ENCODE data around the gene IL18RAP.

The IL18RAP gene

GRCh38 chr2:102424754-102425153 lies 1.8 kb downstream of the IL18RAP start:
- peak; percentile 11 to 29 for DNase-seq

- DNase-seq: no peak
These were observed 2.6 kb downstream of the IL18RAP start for GRCh38 chr2:102425441-102426132.

DNA sequence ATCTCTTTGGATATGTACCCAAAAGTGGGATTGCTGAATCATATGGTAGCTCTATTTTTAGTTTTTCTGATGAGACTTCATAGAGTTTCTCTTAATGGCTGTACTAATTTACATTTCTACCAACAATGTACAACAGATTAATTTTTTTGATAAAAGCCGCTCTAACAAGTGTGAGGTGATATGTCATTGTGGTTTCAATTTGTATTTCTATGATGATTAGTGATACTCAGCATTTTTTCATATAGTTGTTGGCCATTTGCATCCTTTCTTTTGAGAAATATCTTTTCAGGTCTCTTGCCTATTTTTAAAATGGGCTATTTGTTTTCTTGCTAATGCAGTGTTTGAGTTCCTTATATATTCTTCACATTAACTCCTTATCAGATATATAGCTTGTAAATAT lies 4.3 kb downstream of the IL18RAP start:
- DNase-seq: no peak

DNA sequence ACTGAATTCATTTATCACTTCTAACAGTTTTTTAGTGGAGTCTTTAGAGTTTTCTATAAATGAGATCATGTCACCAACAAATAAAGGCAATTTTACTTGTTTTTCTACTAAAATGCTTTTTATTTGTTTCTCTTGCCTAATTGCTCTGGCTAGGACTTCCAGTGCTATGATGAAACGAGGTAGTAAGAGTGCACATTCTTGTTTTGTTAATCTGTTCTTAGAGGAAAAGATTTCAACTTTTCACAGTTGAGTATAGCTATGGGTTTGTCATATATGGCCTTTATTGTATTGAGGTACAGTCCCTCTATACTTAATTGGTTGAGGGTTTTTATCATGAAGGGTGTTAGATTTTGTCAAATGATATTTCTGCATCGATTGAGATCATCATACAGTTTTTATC lies 5.6 kb downstream of the IL18RAP start:
- no peak for DNase-seq

GRCh38 chr2:102432386-102432785 lies 9.4 kb downstream of the IL18RAP start:
- DNase-seq: no peak

GRCh38 chr2:102433973-102434654 lies 11.2 kb downstream of the IL18RAP start:
- no peak for DNase-seq

- DNase-seq: no peak
These were observed 11.9 kb downstream of the IL18RAP start for GRCh38 chr2:102434655-102435381.

GRCh38 chr2:102435741-102436140 lies 12.8 kb downstream of the IL18RAP start:
- DNase-seq: no peak

- peak; percentile 9 to 21 for DNase-seq
These were observed 13.4 kb downstream of the IL18RAP start for GRCh38 chr2:102436323-102436722.

DNA sequence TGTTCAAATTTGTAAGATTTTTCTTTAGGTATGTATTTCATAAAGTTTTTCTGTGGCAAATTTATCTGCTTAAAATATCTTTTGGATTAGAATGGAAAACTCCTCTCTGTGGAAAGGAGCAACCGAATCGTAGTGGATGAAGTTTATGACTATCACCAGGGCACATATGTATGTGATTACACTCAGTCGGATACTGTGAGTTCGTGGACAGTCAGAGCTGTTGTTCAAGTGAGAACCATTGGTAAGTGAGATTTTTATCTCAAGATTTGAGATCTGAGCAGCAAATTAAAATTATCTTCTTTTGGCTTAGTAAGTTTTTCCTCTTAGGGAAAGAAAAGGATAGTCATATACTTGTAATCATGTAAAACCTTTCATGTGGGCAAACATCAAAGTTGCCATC lies 14.2 kb downstream of the IL18RAP start:
- DNase-seq: no peak

- no peak for DNase-seq
These were observed 15.2 kb downstream of the IL18RAP start for GRCh38 chr2:102438111-102438510.

- no peak for DNase-seq
These were observed 15.6 kb downstream of the IL18RAP start for GRCh38 chr2:102438578-102438977.

- no peak for DNase-seq
These were observed 16.2 kb downstream of the IL18RAP start for GRCh38 chr2:102439065-102439695.

DNA sequence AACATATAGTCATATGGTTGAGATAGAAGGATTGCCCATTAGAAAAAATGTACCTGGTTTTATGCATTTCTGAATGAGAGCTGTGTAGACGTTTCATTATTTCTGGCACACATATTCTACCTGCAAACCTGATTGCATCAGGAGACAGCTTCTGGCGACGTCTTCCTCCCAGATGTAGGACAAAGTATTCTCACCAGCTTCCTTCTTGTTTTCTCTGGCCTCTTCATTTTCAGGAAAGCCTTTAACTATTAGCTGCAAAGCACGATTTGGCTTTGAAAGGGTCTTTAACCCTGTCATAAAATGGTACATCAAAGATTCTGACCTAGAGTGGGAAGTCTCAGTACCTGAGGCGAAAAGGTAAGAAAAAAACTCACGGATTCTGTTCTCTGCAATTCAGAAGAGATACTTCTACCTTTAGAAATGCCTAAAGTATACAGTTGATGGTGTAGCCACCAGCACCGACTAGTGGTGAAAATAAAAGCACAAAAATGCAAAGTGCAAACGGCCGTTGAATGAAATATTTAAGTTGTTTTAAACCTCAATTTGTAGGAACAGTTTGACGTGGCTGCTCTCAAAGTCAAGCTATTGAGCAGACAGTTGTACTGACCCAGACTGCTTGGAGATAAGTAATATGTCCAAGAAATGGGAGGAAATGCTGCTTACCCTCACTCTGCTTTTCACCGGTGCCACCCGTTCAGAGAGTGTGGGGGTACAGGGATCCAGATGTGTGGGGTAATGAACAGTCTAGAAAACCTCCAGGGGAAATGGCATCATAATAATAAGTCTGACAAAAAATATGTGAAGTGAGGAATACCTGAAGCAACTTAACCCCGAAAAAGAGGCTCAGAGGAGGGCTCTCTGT lies 20.2 kb downstream of the IL18RAP start:
- peak; percentile 60 to 62 for DNase-seq

GRCh38 chr2:102444233-102444632 lies 21.3 kb downstream of the IL18RAP start:
- no peak for DNase-seq

- no peak for DNase-seq
These were observed 24.0 kb downstream of the IL18RAP start for GRCh38 chr2:102446936-102447335.

DNA sequence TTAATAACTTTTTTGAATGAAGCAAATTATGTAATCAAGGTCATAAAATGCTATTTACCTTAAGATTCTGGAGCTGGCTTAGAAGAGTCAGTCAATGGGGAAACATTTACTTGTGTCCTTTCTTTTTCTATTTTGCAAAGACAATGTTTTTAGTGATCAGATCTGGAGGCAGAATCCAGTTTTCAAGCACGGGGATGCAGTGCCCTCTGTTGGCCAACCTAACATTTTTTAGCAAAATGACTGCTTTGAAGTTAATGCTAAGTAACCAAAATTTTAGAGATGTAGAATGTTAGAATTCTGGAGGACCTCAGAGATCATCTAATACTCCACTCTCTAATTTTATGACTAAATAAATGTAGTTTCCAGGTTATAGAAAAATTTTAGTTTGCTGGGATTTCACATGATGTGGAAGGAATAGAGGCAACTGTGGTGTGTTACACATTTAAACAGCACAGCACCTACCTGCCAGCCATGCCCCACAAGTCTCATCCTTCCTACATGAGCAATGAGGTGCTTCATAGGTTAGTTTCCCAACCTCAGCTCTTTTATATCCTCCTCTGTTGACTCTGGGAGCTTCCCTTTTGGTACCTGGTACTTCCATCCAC lies 26.5 kb downstream of the IL18RAP start:
- DNase-seq: peak; percentile 60 to 61

- DNase-seq: no peak
These were observed 29.0 kb downstream of the IL18RAP start for GRCh38 chr2:102451968-102452367.

DNA sequence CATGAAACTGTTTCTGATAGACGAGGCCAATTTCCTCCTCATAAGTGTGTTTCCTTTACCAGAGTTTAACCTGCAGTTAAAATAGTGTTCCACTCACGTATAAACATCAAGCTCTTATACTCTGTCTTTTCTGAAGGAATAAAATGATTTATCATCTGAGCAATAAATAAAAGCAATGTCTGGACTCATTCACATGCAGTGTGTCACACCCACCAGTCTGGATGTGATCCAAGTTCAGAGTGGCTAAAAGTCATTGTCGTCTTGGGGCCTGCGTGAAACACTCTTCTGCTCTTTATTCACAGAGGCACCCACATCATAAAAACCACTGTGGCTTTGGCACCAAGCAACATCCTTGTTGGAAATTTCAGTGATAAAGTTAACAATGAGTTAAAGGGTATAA lies 30.5 kb downstream of the IL18RAP start:
- DNase-seq: no peak

DNA sequence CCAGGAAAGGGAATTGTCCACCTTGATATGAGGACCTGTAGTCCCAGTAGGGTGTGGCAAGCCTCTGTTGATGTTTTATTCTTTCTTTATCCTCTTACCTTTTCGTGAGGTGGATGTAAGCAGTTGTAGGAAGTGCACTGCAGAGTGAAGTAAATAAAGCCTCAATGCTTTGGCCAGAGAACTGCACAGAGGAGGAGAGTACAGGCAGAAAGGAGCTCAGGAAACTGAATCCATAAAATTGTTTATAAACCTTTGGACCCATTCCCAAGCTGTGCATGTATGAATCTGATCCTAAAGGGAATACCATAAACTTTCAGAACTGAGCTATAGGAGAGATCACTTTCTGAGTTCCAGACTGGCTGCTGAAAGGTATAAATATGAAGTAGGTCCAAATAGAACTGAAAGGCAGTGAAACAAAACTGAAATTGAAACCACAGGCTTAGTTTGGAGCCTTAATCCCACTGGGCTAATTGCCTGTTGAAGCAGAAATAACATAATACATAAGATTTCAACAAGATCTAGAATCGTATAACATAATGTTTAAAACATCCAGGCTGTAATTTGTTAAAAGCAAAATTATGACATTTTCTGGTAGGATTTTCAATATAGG lies 32.2 kb downstream of the IL18RAP start:
- DNase-seq: no peak

DNA sequence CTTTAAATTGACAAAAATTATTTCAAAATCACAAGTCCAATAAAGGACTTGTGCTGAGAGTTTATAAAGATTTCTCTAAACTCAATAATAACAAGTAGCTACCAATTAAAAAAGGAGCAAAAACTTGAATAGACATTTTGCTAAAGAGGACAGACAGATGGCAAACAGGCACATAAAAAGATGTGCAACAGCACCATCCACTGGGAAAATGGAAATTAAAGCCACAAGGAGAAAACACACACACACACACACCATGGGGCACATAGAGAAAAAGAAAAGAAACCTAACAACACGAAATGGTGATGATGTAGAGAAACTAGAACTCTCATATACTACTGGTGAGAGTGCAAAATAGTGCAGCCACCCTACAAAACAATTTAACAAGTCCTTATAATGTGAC lies 37.5 kb downstream of the IL18RAP start:
- DNase-seq: no peak

- no peak for DNase-seq
These were observed 38.2 kb downstream of the IL18RAP start for GRCh38 chr2:102461188-102461587.

Measured in Kasumi-1 (cell line).